ENCODE measurements around the gene EHMT2.
"Not testable (repeated sequence)": the region's sequence is repeated elsewhere in the genome, so short reads cannot be mapped to it uniquely, and the experiment has no call there.

Gene EHMT2

DNA sequence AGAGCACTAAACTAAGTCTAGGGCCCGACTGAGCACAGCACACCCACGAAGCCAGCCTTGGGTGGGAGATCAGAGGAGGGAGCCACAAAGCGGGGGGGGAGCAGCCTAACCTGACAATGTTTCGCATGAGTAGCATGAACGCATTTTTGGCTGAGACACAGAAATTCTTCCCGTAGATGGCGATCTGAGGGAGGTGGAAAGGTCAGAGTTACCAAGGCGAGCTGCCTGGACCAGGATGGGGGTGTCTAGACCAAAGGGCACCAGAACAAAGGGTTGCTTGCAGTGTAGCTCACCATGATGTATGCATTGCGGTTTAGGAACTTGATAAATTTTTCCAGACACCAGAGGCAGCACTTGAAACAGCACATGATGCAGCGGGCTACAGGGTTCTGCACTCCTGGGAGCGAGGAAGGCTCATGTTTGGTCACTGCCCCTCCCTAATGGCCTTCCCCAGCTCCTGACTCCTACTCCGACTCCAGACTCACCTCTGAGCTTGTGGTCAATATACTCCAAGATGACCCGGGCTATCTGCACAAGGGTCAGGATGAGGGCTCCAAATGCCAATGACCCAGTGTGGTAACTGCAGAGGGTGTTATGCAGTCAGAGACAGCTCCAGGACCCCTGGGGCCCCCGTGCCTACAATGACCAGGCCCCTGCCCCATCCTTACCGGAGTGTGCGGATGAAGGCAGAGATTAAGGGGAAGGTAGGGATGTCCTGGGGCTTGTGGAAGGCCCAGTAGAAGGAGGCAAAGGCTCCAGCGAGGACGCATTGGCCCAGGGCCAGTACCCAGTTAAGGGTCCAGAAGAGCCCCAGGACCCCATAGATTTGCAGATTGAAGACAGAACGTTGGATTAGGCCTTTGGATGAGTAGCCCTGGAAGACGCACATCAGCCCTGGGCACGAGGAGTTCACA lies 32.0 kb downstream of the EHMT2 start:
- no peak for DNase-seq

DNA sequence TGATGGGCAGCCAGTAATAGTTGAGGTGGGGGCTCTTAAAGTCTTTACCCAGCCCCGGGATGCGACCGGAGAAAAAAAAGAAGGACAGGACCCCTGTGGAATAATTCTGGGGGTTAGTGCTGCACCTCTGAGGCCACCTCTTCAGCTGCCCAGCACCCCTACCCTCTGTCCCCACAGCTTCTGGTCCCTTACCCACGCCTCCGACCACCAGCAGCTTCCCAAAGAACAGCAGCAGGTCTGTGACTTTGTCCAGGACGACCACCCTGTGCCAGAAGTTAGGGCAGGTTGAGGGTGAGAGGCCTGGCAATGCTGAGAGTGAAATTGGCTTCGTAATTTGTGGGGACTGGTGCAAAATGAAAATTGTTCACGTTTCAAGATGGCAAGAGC lies 32.7 kb downstream of the EHMT2 start:
- DNase-seq = no peak

DNA sequence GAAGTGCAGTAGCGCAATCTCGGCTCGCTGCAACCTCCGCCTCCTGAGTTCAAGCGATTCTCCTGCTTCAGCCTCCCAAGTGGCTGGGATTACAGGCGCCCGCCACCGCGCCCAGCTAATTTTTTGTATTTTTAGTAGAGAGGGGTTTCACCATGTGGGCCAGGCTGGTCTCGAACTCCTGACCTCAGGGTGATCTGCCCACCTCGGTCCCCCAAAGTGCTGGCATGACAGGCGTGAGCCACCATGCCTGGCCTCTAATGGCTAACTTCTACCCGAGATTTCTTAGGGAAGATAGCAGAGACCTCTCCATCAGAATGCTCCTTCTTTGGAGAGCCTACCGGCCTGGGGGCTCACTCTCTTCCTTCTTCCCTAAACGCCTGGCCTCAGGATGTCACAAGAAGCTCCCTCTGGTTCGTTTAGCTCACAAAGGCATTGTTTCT lies 33.4 kb downstream of the EHMT2 start:
- not testable (repeated sequence) for DNase-seq

DNA sequence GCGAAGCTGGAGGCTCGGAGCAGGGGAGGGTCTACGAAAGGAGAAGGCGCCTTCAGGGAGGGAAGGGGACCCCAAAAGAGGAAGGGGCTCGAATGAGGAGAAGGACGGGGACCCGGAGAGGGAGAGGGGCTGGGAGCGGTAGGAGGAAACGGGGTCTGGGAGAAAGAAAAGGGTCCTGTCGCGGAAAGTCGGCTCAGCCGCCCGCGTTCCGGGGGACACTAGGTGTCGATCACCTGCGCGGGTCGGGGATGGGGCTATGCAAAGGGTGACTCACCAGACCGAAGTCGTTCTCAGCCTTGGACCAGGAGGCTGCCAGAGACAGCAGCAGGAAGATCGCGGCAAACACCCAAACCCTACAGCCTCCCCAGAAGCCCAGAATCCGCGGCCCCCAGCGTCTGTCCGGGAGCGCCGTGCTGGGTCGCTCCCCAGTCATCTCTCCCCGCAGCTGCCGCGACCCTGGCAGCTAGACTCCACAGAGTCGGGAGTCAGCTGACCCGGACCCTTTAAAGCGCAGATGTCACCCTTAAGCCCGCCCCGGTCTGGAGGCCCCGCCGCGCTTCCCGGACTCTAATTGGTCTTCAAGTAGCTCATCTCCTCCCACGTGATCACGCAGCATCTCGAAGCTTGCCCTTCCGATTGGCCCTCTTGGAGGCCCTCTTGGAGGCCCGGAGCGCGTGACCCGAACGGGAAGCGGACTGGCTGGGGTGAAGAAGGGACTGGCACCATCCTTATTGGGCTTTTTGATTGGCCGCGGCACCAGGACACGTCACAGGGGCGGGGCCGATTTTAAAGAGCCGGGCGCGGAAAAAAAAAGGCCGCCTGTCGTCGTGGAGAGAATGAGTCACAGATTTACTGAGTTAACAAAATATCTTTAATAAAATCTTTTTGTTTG lies 34.9 kb downstream of the EHMT2 start, which contains the start of gene NEU1:
TSS of gene NEU1 (minus strand) at position 478 of the 892 bp plus-strand sequence. CDS start at position 433, 45 bp downstream.
- peak; percentile 95 for DNase-seq

DNA sequence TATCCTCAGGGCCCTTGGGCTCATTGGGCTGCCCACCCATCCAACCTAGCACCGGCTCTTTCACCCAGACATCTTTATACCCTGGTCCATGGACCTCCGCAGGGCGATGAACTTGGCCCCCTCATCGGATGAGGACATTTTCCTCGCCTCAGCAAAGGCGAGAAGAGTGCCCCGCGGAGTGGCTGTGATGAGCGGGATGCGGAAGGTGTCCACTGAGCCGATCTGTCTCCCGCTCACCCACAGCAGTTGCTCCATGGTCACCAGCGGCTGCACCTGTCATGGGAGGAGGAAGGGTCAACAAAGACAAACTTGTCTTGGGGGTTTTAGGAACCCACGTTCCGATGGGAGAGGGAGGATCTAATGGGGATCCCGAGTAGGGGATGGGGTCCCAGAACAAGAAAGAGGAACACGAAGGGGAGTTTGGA lies 35.6 kb downstream of the EHMT2 start:
- DNase-seq = no peak

DNA sequence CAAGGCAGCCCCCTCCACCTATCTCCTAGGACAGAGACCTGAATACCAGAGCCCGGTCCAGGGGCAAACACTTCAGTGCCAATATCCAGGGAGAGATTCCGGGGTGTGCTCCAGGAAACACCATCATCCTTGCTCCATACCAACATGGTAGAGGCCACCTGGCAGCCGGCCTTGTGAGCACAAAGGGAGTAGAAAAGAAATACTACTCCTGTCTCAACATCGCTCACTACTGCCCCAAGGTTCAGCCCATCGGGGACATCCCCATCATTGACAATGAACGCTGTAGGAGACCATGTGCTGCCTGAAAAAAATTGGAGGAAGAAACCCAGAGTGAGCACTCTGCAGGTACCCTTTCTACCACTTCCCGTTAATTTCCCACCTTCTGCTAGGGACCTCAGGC lies 36.3 kb downstream of the EHMT2 start:
- DNase-seq = no peak

DNA sequence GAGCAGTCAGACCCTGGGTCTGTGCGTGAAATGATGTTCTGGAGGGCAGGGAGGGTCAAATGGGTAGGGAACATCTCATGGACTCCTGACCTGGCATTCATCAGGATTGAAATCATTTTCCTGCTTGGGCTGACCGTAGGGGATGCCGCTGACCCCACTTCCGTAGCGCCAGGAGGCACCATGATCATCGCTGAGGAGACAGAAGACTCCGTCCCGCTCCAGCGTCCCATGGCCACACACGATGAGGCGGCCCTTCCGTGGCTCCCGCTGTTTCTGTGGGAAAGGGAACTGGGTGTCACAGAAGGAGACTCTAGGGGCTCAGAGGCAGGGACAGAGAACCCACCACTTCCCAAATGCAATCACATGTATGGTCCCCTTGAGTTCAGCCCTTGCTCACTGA lies 37.1 kb downstream of the EHMT2 start:
- DNase-seq = no peak

DNA sequence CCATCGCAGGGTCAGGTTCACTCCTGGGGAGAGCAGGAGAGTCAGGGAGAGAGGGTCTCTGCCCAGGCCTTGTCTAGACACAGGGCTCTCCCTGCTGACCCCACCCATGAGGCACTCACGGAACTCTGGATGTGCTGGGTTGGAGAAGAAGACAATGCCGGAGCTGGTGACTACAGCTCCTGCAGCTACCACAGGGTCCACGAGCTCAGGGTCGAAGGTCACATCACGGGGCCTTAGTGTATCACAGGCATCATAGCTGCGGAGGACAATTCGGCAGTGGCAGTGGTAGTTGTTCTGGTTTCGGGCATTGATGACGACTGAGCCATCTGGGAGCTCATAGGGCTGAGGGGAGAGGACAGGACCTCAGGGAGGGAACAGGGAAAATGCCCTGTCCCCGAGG lies 37.6 kb downstream of the EHMT2 start:
- DNase-seq = no peak

DNA sequence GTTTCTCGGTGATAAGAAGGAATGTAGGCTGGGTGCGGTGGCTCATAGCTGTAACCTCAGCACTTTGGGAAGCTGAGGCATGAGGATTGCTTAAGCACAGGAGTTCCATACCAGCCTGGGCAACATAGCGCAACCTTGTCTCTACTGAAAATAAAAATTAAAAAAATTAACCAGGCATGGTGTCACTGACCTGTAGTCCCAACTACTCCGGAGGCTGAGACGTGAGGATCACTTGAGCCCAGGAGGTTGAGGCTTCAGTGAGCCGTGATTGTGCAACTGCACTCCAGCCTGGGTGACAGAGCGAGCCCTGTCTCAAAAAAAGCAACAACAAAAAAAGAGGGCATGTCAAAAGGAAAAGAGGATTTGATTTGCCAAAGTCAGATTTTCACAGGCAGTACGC lies 38.8 kb downstream of the EHMT2 start:
- no peak for DNase-seq

DNA sequence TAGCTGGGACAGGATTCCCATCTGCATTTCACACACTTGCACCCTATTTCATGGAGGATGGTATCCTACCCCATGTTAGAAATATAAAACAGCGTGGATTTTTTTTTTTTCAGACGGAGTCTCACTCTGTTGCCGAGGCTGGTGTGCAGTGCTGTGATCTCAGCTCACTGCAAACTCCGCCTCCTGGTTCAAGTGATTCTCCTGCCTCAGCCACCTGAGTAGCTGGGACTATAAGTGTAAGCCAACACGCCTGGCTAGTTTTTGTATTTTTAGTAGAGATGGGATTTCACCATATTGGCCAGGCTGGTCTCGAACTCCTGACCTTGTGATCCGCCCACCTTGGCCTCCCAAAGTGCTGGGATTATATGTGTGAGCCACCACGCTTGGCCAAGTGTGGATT lies 39.7 kb downstream of the EHMT2 start:
- not testable (repeated sequence) for DNase-seq

DNA sequence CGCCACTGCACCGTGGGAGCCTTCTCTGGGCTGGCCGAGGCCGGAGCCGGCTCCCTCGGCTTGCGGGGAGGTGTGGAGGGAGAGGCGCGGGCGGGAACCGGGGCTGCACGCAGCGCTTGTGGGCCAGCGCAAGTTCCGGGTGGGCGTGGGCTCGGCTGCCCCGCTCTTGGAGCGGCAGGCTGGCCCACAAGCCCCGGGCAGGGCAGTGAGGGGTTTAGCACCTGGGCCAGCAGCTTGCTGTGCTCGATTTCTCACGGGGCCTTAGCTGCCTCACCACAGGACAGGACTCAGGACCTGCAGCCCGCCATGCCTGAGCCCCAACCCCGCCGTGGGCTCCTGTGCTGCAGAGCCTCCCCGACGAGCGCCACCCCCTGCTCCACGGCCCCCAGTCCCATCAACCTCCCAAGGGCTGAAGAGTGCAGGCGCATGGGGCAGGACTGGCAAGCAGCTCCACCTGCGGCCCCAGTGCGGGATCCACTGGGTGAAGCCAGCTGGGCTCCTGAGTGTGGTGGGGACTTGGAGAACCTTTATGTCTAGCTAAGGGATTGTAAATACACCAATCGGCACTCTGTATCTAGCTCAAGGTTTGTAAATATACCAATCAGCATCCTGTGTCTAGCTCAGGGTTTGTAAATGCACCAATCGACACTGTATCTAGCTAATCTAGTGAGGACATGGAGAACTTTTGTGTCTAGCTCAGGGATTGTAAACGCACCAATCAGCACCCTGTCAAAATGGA lies 45.3 kb downstream of the EHMT2 start:
- not testable (repeated sequence) for DNase-seq

DNA sequence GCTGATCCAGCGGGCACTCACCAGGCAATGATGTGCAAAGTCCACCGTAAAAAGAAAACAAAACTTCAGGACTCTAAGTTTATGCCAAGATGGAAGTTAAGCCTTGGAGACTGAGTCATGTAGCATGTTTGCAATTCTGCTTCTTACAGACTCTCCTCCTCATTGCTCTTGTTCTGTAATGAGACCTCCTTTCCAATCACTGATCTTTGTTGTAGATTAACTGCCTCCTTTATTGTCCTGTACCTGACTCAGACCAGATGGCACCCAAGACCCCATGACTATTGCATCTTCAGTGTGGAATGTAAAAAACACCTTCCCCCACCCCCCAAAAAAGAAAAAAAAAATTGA lies 46.0 kb downstream of the EHMT2 start:
- no peak for DNase-seq

DNA sequence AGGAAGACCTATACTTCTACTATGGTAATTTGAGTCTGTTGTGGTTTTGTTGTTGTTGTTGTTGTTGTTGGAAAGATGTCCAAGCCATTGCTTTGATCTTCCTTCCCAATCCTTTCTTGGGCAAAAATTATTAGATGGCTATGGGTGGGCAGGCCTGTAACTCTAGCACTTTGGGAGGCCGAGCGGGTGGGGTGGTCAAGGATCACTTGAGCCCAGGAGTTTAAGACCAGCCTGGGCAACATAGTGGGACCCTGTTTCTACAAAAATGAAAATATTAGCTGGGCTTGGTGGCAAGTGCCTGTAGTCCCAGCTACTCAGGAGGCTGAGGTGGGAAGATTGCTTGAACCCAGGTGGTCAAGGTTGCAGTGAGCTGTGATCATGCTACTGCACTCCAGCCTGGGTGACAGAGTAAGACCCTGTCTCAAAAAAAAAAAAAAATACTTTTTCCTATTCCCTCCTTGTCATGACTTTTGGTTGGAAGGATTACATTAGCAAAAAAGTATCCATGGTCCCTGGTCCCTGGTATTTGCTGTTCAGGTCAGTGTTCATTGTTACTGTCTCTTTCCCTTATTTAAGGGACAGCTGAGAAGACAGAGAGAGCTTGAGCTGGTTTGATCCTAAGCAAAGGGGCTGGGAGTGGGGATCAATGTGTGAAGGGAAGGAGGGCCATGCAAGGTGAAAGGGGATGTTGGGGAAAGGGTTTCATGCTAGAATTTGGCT lies 46.6 kb downstream of the EHMT2 start:
- no peak for DNase-seq

DNA sequence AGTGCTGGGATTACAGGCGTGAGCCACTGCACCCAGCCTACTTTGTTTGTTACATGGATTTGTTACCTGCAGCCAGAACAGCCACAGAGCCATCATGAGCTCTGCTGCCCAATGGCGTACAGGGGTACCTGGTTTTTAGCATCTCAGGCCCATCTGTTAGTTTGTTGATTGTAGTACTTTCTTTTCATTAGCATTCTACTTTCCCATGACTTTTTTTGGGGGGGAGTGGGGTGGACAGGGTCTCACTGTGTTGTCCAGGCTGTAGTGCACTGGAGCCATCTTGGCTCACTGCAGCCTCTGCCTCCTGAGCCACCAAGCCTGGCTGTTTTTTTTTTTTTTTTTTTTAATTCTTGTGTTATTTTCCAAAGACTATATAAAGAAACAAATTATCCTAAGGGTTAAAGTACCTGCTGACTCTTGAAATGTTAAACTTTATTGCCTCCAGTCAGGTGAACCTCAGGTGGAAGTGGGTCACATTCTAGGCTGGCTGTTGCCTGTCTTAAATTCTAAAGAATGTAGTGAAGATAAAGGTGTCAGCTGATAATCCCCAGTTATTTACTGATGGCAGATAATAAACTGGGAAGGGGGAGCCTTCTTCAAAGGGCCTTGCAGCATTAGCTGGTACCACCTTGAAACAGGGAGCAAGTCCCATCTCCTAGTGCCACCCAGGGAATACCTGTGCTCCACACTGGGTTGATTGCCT lies 50.1 kb downstream of the EHMT2 start:
- DNase-seq = no peak

DNA sequence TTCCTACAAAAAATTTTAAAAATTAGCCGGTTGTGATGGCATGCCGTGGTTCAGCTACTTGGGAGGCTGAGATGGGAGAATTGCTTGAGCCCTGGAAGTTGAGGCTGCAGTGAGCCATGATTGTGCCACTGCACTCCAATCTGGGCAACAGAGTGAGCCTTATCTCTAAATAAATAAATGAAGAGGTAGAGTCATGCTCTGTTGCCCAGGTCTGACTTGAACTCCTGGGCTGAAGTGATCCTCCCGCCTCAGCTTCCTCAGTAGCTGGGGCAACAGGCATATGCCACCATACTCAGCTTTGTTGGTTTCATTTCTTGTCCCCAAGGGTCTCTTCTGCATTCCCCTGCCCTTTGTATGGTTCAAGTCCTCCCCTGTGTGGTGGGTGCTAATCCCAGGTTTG lies 53.0 kb downstream of the EHMT2 start:
- DNase-seq = no peak

DNA sequence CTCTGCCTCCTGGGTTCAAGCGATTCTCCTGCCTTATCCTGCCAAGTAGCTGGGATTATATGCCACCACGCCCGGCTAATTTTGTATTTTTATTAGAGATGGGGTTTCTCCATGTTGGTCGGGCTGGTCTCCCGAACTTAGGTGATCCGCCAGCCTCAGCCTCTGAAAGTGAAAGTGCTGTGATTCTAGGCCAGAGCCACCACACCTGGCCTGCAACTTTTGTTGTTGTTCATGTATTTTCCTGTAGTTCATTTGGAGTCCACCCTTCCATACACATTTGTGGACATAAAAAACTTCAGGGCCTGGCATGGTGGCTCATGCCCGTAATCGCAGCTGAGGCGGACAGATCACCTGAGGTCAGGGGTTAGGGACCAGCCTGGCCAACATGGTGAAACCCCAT lies 55.4 kb downstream of the EHMT2 start:
- DNase-seq = no peak

DNA sequence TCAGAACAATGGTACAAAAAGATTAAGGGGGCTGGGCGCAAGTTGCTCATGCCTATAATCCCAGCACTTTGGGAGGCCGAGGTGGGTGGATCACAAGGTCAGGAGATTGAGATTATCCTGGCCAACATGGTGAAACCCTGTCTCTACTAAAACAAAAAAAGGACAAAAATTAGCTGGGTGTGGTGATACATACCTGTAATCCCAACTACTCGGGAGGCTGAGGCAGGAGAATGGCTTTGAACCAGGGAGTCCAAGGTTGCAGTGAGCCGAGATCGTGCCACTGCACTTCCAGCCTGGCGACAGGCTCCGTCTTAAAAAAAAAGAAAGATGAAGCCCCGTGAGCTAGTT lies 57.7 kb downstream of the EHMT2 start:
- DNase-seq = not testable (repeated sequence)

DNA sequence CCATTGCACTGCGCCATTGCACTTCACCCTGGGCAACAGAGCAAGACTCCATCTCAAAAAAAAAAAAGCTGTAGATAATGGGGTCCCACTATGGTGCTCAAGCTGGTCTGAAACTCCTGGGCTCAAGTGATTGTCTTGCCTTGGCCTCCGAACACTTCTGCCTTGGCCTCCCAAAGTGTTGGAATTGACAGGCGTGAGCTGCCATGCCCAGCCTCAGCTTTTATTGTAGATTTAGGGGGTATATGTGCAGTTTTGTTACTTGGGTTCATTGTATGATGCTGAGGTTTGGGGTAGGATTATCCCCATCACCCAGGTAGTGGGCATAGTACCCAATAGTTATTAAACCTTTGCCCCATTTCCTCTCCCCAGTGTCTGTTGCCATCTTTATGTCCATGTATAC lies 58.5 kb downstream of the EHMT2 start:
- no peak for DNase-seq

DNA sequence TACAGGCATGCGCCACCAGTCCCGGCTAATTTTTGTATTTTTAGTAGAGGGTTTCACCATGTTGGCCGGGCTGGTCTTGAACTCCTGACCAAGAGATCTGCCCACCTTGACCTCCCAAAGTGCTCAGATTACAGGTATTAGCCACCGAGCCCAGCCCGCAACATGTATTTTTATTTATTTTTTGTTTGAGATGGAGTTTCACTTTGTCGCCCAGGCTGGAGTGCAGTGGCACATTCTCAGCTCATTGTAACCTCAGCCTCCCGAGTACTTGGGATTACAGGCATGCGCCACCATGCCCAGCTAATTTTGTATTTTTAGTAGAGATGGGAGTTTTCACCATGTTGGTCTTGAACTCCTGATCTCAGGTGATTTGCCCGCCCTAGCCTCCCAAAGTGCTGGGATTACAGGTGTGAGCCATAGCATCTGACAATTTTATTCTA lies 59.4 kb downstream of the EHMT2 start:
- not testable (repeated sequence) for DNase-seq

DNA sequence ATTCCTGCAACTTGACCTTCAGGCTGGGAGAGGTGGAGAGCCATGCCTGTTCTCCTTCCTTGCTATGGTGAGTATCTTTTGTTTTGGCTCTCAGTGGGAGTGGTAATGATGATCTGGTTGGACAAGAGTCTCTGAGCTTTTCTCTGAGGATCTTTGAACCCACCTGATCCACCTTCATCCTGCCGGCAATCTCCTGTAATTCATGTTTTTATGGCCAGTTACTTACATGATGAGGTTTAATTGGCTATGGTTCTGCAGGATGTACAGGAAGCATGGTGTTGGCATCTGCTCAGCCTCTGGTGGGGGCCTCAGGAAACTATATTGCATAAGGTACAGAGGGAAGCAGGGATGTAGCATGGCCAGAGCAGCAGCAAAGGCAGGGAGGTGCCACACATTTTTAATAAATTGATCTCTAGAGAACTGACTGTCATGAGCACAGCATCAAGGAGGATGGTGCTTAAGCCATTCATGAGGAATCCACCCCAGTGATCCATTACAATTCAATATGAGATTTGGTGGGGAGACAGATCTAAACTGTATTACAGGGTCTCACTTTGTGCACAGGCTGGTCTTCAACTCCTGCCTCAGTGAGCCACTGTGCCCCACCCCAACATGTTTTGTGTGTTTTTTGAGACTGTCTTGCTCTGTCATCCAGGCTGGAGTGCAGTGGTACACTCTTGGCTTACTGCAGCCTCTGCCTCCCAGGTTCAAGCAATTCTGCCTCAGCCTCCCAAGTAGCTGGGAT lies 60.0 kb downstream of the EHMT2 start:
- DNase-seq = no peak
